Dendritic cell treated with granulocyte-macrophage colony-stimulating factor and Interleukin-4, amounts not matched to agents 40 ng/mL and 50 ng/mL, for 4 days (primary cell): Measurements from ENCODE around the gene MCIDAS.

ENCODE experiments used
- H3K27ac Mint-ChIP-seq: one replicate; pipeline ENCODE4 v1.8.0; 2022; ENCODE audit warnings: mild to moderate bottlenecking, mixed read lengths
- H3K27me3 Mint-ChIP-seq: one replicate; pipeline ENCODE4 v1.8.0; 2022; ENCODE audit warnings: mild to moderate bottlenecking, mixed read lengths
- H3K36me3 Mint-ChIP-seq: one replicate; pipeline ENCODE4 v1.8.0; 2022; ENCODE audit warnings: low read depth, mixed read lengths
- H3K4me1 Mint-ChIP-seq: one replicate; pipeline ENCODE4 v1.8.0; 2022; ENCODE audit warnings: low read depth, mixed read lengths
- H3K4me3 Mint-ChIP-seq: one replicate; pipeline ENCODE4 v1.8.0; 2022; ENCODE audit warnings: mild to moderate bottlenecking, moderate library complexity, mixed read lengths
- H3K9me3 Mint-ChIP-seq: one replicate; pipeline ENCODE4 v1.8.0; 2022; ENCODE audit warnings: mixed read lengths
- intact Hi-C: fragments of 100-400 bp; cut with micrococcal nuclease; formaldehyde crosslinking; loops from one replicate; pipeline ENCODE4 v1.15.0; 2022

The MCIDAS gene

GRCh38 chr5:55230086-55230629, 3.0 kb upstream of the MCIDAS start:
- Mint-ChIP-seq H3K27ac (no peak overlapping the region), H3K4me3 (no peak overlapping the region), H3K4me1 (peaks cover 38% of the 10 kb centered on the region), H3K27me3 (peaks cover 96% of the 10 kb centered on the region), H3K9me3 (no peaks in the 10 kb centered on the region), H3K36me3 (peaks cover 6% of the 10 kb centered on the region)
- intact Hi-C loops, result loop anchor here (5.0 kb wide), 1 partner anchor 58 kb away; the partner anchor contains the start of gene CDC20B

- Mint-ChIP-seq H3K4me3 (peak overlapping the region; percentile 4), H3K27me3 (peaks cover 97% of the 10 kb centered on the region), H3K9me3 (no peaks in the 10 kb centered on the region), H3K36me3 (peaks cover 6% of the 10 kb centered on the region), H3K4me1 (peaks cover 49% of the 10 kb centered on the region), H3K27ac (no peak overlapping the region)
- intact Hi-C loops, result no loop called here
Measured at GRCh38 chr5:55227664-55228430, 732 bp upstream of the MCIDAS start.

- intact Hi-C loops, result no loop called here
- H3K9me3 Mint-ChIP-seq, result no peaks in the 10 kb centered on the region
- peak overlapping the region; percentile 53 for H3K4me3 Mint-ChIP-seq
- H3K36me3 Mint-ChIP-seq, result no peaks in the 10 kb centered on the region
- H3K27me3 Mint-ChIP-seq, result peaks cover 95% of the 10 kb centered on the region
- H3K4me1 Mint-ChIP-seq, result peaks cover 44% of the 10 kb centered on the region
- H3K27ac Mint-ChIP-seq, result no peak overlapping the region
Measured at GRCh38 chr5:55226027-55226933, 835 bp downstream of the MCIDAS start.

- Mint-ChIP-seq H3K9me3 (no peaks in the 10 kb centered on the region), H3K27ac (no peak overlapping the region), H3K27me3 (peaks cover 95% of the 10 kb centered on the region), H3K4me1 (peaks cover 47% of the 10 kb centered on the region), H3K36me3 (no peaks in the 10 kb centered on the region), H3K4me3 (no peak overlapping the region)
- intact Hi-C loops, result no loop called here
Measured at GRCh38 chr5:55225346-55225745, 1.8 kb downstream of the MCIDAS start.

GRCh38 chr5:55223812-55224240, 3.3 kb downstream of the MCIDAS start:
- H3K4me3 Mint-ChIP-seq, result peak overlapping the region; percentile 60
- no peaks in the 10 kb centered on the region for H3K36me3 Mint-ChIP-seq
- peaks cover 93% of the 10 kb centered on the region for H3K27me3 Mint-ChIP-seq
- no peaks in the 10 kb centered on the region for H3K9me3 Mint-ChIP-seq
- intact Hi-C loops, result no loop called here
- H3K4me1 Mint-ChIP-seq, result peaks cover 50% of the 10 kb centered on the region
- no peak overlapping the region for H3K27ac Mint-ChIP-seq

- peaks cover 91% of the 10 kb centered on the region for H3K27me3 Mint-ChIP-seq
- no peaks in the 10 kb centered on the region for H3K36me3 Mint-ChIP-seq
- intact Hi-C loops, result no loop called here
- no peak overlapping the region for H3K27ac Mint-ChIP-seq
- H3K9me3 Mint-ChIP-seq, result no peaks in the 10 kb centered on the region
- H3K4me1 Mint-ChIP-seq, result peaks cover 50% of the 10 kb centered on the region
- H3K4me3 Mint-ChIP-seq, result peak overlapping the region; percentile 60
Measured at GRCh38 chr5:55222985-55223811, 3.9 kb downstream of the MCIDAS start.

GRCh38 chr5:55222092-55222984, 4.8 kb downstream of the MCIDAS start:
- Mint-ChIP-seq H3K4me3 (no peak overlapping the region), H3K27ac (no peak overlapping the region), H3K9me3 (no peaks in the 10 kb centered on the region), H3K4me1 (peaks cover 44% of the 10 kb centered on the region), H3K27me3 (peaks cover 92% of the 10 kb centered on the region), H3K36me3 (no peaks in the 10 kb centered on the region)
- intact Hi-C loops, result no loop called here

GRCh38 chr5:55220433-55221185, 6.5 kb downstream of the MCIDAS start:
- no peaks in the 10 kb centered on the region for H3K9me3 Mint-ChIP-seq
- intact Hi-C loops, result no loop called here
- no peaks in the 10 kb centered on the region for H3K36me3 Mint-ChIP-seq
- H3K27me3 Mint-ChIP-seq, result peaks cover 89% of the 10 kb centered on the region
- peaks cover 34% of the 10 kb centered on the region for H3K4me1 Mint-ChIP-seq
- H3K27ac Mint-ChIP-seq, result no peak overlapping the region
- H3K4me3 Mint-ChIP-seq, result peak overlapping the region; percentile 53

GRCh38 chr5:55219770-55220169, 7.3 kb downstream of the MCIDAS start:
- Mint-ChIP-seq H3K4me1 (peaks cover 34% of the 10 kb centered on the region), H3K27ac (no peak overlapping the region), H3K9me3 (no peaks in the 10 kb centered on the region), H3K36me3 (no peaks in the 10 kb centered on the region), H3K4me3 (no peak overlapping the region), H3K27me3 (peaks cover 87% of the 10 kb centered on the region)
- intact Hi-C loops, result no loop called here

- Mint-ChIP-seq H3K27me3 (peaks cover 79% of the 10 kb centered on the region), H3K27ac (no peak overlapping the region), H3K9me3 (no peaks in the 10 kb centered on the region), H3K4me3 (no peak overlapping the region), H3K4me1 (peaks cover 34% of the 10 kb centered on the region), H3K36me3 (no peaks in the 10 kb centered on the region)
- intact Hi-C loops, result no loop called here
Measured at GRCh38 chr5:55218967-55219366, 8.1 kb downstream of the MCIDAS start.

- Mint-ChIP-seq H3K4me3 (no peak overlapping the region), H3K4me1 (peaks cover 5% of the 10 kb centered on the region), H3K27me3 (peaks cover 34% of the 10 kb centered on the region), H3K27ac (no peak overlapping the region), H3K9me3 (no peaks in the 10 kb centered on the region), H3K36me3 (no peaks in the 10 kb centered on the region)
- intact Hi-C loops, result no loop called here
Measured at GRCh38 chr5:55211184-55211874, 15.8 kb downstream of the MCIDAS start.

GRCh38 chr5:55205001-55205400, 22.1 kb downstream of the MCIDAS start:
- Mint-ChIP-seq H3K4me1 (peaks cover 5% of the 10 kb centered on the region), H3K4me3 (no peak overlapping the region), H3K27ac (no peak overlapping the region), H3K27me3 (peaks cover 32% of the 10 kb centered on the region), H3K9me3 (no peaks in the 10 kb centered on the region), H3K36me3 (no peaks in the 10 kb centered on the region)
- intact Hi-C loops, result no loop called here
